Panc1 (cell line): ENCODE measurements around the gene TRNP1. TPM values are rescaled to one million over a fixed set of nuclear protein-coding genes. Genes with fewer than 3 reads are reported as not detected.

ENCODE experiments used
- ATAC-seq: fragments of 200-7000 bp; cut with Tn5 transposase; 2 replicates; pipeline ENCODE4 v1.9.1; 2020; ENCODE audit warnings: mild to moderate bottlenecking, moderate library complexity
- BruUV-seq: library from RNA; stranded (reverse); fragments of 400-500 nt; replicated peaks from 2 replicates; lab custom pipeline; 2021; lab: Mats Ljungman, UMichigan
- CTCF ChIA-PET: fragments of 300-600 bp; sonication (Branson Sonifier 250); formaldehyde crosslinking; loops from one replicate; lab custom pipeline; 2022; ENCODE audit warnings: antibody characterized with exemption; lab: Charles Lee
- POLR2A ChIA-PET: fragments of 300-600 bp; sonication (Branson Sonifier 250); formaldehyde crosslinking; loops from one replicate; lab custom pipeline; 2022; ENCODE audit warnings: antibody characterized with exemption; lab: Charles Lee
- DNase-seq: peaks from one replicate; pipeline ENCODE4 v3.0.0-alpha.2; 2010; ENCODE audit warnings: low read depth, low spot score
- H3K27ac ChIP-seq: 2 replicates; pipeline ENCODE4 v1.5.1; 2011; ENCODE audit warnings: mild to moderate bottlenecking, low read length, inconsistent platforms
- H3K27me3 ChIP-seq: fragments of 200-500 bp; sonication (Bioruptor generic); 2 replicates; pipeline ENCODE4 v1.6.0; 2014; ENCODE audit warnings: low read length, inconsistent platforms; ENCODE audit not compliant: control insufficient read depth, insufficient read depth
- H3K36me3 ChIP-seq: fragments of 200-500 bp; sonication (Bioruptor generic); 2 replicates; pipeline ENCODE4 v1.5.1; 2014; ENCODE audit warnings: inconsistent platforms, mild to moderate bottlenecking, low read length, moderate library complexity; ENCODE audit not compliant: control insufficient read depth, insufficient read depth
- H3K4me1 ChIP-seq: 2 replicates; pipeline ENCODE4 v1.5.1; 2011; ENCODE audit warnings: inconsistent platforms, mild to moderate bottlenecking, low read length, moderate library complexity; ENCODE audit not compliant: control insufficient read depth, insufficient read depth
- H3K4me3 ChIP-seq, 2 experiments: 2 replicates each; pipeline ENCODE4 v1.5.1; 2011 to 2012; ENCODE audit warnings: low read depth in 2 of 2, low read length in 2 of 2, mild to moderate bottlenecking in 2 of 2, inconsistent platforms in 1 of 2, moderate library complexity in 1 of 2
- H3K9me3 ChIP-seq: fragments of 200-500 bp; sonication (Bioruptor generic); 2 replicates; pipeline ENCODE4 v1.5.1; 2014; ENCODE audit warnings: low read depth, mild to moderate bottlenecking, inconsistent platforms, low read length, moderate library complexity; ENCODE audit not compliant: control insufficient read depth, insufficient read depth
- CTCF ChIP-seq: fragments of 450-650 bp; IDR thresholded peaks from 2 replicates; pipeline ENCODE4 v1.5.1; 2017; ENCODE audit warnings: mild to moderate bottlenecking
- POLR2AphosphoS5 ChIP-seq: IDR thresholded peaks from 2 replicates; pipeline ENCODE4 v1.6.1; 2012; ENCODE audit warnings: mild to moderate bottlenecking, low read depth, low read length, moderate library complexity
- REST ChIP-seq, 2 experiments: IDR thresholded peaks; 2 replicates each; pipeline ENCODE4 v1.6.1; 2011 to 2012; ENCODE audit warnings: low read depth in 2 of 2, control low read depth in 1 of 2, low read length in 1 of 2, mild to moderate bottlenecking in 1 of 2, moderate library complexity in 1 of 2; ENCODE audit not compliant: insufficient read depth in 1 of 2
- SIN3A ChIP-seq: IDR thresholded peaks from 2 replicates; pipeline ENCODE4 v1.6.1; 2012; ENCODE audit warnings: low read depth, mild to moderate bottlenecking, low read length, moderate library complexity, borderline replicate concordance; ENCODE audit not compliant: insufficient read depth
- TCF7L2 ChIP-seq: IDR thresholded peaks from 2 replicates; pipeline ENCODE4 v1.6.1; 2011; ENCODE audit warnings: mild to moderate bottlenecking, low read depth, low read length, inconsistent platforms
- in situ Hi-C: cut with HindIII; loops from 2 replicates; pipeline ENCODE4 v1.10.0; 2016; ENCODE audit warnings: low sequenced_read_pairs, low pct_unique_long_range_greater_than_20kb
- intact Hi-C: fragments of 100-400 bp; cut with micrococcal nuclease; formaldehyde crosslinking; loops from one replicate; pipeline ENCODE4 v1.10.0; 2022; ENCODE audit not compliant: unreplicated experiment
- total RNA-seq: library from RNA; stranded (reverse); gene quantifications from one replicate; pipeline ENCODE4 v1.2.1, GENCODE V29; 2021; ENCODE audit not compliant: unreplicated experiment

Gene TRNP1
- total RNA-seq, 1 experiment from 2014 or later, result 81.2 TPM

GRCh38 chr1:27038020-27038419, 44.5 kb downstream of the TRNP1 start:
- CTCF ChIA-PET, result no interaction called here
- no peaks in the 10 kb centered on the region for H3K27me3 ChIP-seq
- H3K36me3 ChIP-seq, result no peaks in the 10 kb centered on the region
- ATAC-seq (no peak), DNase-seq (no peak)
- no peak overlapping the region for H3K4me3 ChIP-seq
- POLR2A ChIA-PET, result no interaction called here
- TF ChIP-seq CTCF, result no peak
- TF ChIP-seq TCF7L2, result no peak
- TF ChIP-seq SIN3A, result no peak
- no peak for TF ChIP-seq POLR2AphosphoS5
- TF ChIP-seq REST (IDR thresholded peaks at IDR 0.05; ENCODE audit: insufficient read depth in 1 of 2, low read depth in 2 of 2, low read length in 1 of 2), result no peak
- intact Hi-C loops, result no loop called here
- H3K4me1 ChIP-seq, result no peaks in the 10 kb centered on the region
- no peaks in the 10 kb centered on the region for H3K9me3 ChIP-seq
- in situ Hi-C loops, result no loop called here
- H3K27ac ChIP-seq, result no peak overlapping the region
- BruUV-seq, result no TSS peak

GRCh38 chr1:27042670-27043069, 49.2 kb downstream of the TRNP1 start:
- CTCF ChIA-PET, result interaction anchor here (0.6 to 6.8 kb wide), 5 partner anchors 42 to 531 kb away, joined by 3 to 151 read pairs (median 4); no protein-coding TSS in a partner anchor
- DNase-seq, result no peak
- Histone ChIP-seq H3K4me1 (peaks cover 5% of the 10 kb centered on the region; the same call in 1 of the 2 replicates), H3K9me3 (no peaks in the 10 kb centered on the region), H3K4me3 (no peak overlapping the region), H3K27me3 (no peaks in the 10 kb centered on the region), H3K36me3 (no peaks in the 10 kb centered on the region), H3K27ac (no peak overlapping the region)
- no TSS peak for BruUV-seq
- intact Hi-C loops (loop anchor here (5.0 to 10.0 kb wide), 2 partner anchors 45 to 242 kb away; no protein-coding TSS in a partner anchor), in situ Hi-C loops (no loop called here)
- POLR2A ChIA-PET, result no interaction called here
- no peak for ATAC-seq
- no peak for TF ChIP-seq TCF7L2
- no peak for TF ChIP-seq SIN3A
- TF ChIP-seq CTCF, result no peak
- TF ChIP-seq POLR2AphosphoS5, result no peak
- no peak for TF ChIP-seq REST (IDR thresholded peaks at IDR 0.05; ENCODE audit: insufficient read depth in 1 of 2, low read depth in 2 of 2, low read length in 1 of 2)
